Gastrocnemius medialis (tissue), 4 donors: ENCODE measurements around the gene ITPR2.

Experiments
- POLR2A ChIP-seq, 2 donors: fragments of 450-650 bp; IDR thresholded peaks; one replicate each; pipeline ENCODE4 v1.6.1; 2017; ENCODE audit warnings: antibody characterized with exemption in 2 of 2, mild to moderate bottlenecking in 2 of 2, moderate library complexity in 2 of 2
- TF ChIP-seq, protein P1 (sequence below), 5 experiments: fragments of 450-650 bp in 3 of 5; fragments of 200-600 bp in 2 of 5; sonication (generic) in 2 of 5; IDR thresholded peaks in 4 of 5; conservative IDR thresholded peaks in 1 of 5; 1 replicate in 4 of 5; 2 replicates in 1 of 5; pipeline ENCODE4 v1.5.1; 2016 to 2019; ENCODE audit warnings: antibody characterized with exemption in 5 of 5, mild to moderate bottlenecking in 3 of 5, moderate library complexity in 3 of 5

DNA sequence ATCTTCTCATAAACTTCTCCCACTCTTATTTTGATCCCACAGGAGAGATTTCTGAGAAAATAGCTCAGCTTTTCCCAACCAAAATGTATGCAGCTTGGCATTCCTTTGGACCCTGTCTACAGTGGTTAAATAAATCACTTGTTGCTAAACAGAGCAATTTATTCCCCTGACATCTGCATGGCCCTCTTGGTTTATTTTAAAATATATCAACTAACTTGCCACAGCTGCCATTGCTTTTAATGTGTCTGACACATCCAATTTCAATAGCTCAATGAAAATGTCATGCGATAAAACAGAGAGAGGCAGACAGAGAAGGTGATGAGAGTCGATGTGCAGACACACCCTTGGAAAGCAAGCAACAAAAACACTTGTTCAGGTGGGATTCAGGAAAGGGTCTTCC, 509.3 kb downstream of the ITPR2 start:
- TF ChIP-seq, protein P1, sequence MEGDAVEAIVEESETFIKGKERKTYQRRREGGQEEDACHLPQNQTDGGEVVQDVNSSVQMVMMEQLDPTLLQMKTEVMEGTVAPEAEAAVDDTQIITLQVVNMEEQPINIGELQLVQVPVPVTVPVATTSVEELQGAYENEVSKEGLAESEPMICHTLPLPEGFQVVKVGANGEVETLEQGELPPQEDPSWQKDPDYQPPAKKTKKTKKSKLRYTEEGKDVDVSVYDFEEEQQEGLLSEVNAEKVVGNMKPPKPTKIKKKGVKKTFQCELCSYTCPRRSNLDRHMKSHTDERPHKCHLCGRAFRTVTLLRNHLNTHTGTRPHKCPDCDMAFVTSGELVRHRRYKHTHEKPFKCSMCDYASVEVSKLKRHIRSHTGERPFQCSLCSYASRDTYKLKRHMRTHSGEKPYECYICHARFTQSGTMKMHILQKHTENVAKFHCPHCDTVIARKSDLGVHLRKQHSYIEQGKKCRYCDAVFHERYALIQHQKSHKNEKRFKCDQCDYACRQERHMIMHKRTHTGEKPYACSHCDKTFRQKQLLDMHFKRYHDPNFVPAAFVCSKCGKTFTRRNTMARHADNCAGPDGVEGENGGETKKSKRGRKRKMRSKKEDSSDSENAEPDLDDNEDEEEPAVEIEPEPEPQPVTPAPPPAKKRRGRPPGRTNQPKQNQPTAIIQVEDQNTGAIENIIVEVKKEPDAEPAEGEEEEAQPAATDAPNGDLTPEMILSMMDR (IDR thresholded peaks at IDR 0.05 in 4 of 5, conservative IDR thresholded peaks at IDR 0.05 in 1 of 5): no peak
- no peak for TF ChIP-seq POLR2A (IDR thresholded peaks at IDR 0.05)
